C4-2B (cell line): ENCODE measurements around the gene PDE5A.

ENCODE experiments used
- ZFX ChIP-seq: fragments of 450-650 bp; IDR thresholded peaks from 2 replicates; pipeline ENCODE4 v1.6.1; 2017
- TF ChIP-seq, protein P1 (sequence below): fragments of 450-650 bp; conservative IDR thresholded peaks from 2 replicates; pipeline ENCODE4 v1.5.1; 2017; ENCODE audit warnings: mild to moderate bottlenecking

DNA sequence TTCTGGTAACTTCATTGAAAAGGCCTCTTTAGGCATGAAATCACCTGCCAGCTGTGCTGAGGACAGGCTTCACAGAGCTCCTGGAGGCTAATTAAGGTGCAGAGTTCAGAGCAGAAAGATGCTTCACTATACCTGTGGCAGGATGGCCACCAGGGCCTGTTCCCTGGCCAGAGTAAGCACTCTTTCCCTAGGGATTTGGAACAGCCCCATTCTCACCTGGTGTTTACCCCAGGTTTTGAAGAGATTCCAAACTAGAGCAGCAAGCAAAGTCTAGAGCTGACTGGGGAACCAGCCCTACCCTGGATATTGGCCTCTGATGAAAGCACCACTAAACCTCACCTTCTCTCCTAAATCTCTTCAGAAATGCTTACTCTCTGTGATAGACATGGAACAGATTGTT lies 148.8 kb downstream of the PDE5A start:
- TF ChIP-seq, protein P1, sequence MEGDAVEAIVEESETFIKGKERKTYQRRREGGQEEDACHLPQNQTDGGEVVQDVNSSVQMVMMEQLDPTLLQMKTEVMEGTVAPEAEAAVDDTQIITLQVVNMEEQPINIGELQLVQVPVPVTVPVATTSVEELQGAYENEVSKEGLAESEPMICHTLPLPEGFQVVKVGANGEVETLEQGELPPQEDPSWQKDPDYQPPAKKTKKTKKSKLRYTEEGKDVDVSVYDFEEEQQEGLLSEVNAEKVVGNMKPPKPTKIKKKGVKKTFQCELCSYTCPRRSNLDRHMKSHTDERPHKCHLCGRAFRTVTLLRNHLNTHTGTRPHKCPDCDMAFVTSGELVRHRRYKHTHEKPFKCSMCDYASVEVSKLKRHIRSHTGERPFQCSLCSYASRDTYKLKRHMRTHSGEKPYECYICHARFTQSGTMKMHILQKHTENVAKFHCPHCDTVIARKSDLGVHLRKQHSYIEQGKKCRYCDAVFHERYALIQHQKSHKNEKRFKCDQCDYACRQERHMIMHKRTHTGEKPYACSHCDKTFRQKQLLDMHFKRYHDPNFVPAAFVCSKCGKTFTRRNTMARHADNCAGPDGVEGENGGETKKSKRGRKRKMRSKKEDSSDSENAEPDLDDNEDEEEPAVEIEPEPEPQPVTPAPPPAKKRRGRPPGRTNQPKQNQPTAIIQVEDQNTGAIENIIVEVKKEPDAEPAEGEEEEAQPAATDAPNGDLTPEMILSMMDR, result no peak
- no peak for TF ChIP-seq ZFX
